Liver (tissue), 9 donors: ENCODE results near the gene PARD3. TPM values are rescaled to one million over a fixed set of nuclear protein-coding genes. Genes with fewer than 3 reads are reported as not detected.

ENCODE experiments used
- DNase-seq: peaks from one replicate; pipeline ENCODE4 v3.0.0-alpha.2; 2017; ENCODE audit warnings: low spot score
- H3K27ac ChIP-seq, 2 donors: one replicate each; pipeline ENCODE4 v1.7.0; 2013; ENCODE audit warnings: inconsistent platforms in 2 of 2, low read length in 2 of 2, control low read depth in 1 of 2, low read depth in 1 of 2, mild to moderate bottlenecking in 1 of 2
- H3K27me3 ChIP-seq, 4 donors: one replicate each; pipeline versions ENCODE4 v1.6.1 to v1.7.0; 2013; ENCODE audit warnings: low read length in 3 of 4, inconsistent platforms in 1 of 4, mild to moderate bottlenecking in 1 of 4, moderate library complexity in 1 of 4; ENCODE audit not compliant: control insufficient read depth in 4 of 4, insufficient read depth in 4 of 4
- H3K36me3 ChIP-seq, 4 donors: one replicate each; pipeline versions ENCODE4 v1.6.1 to v1.7.0; 2013; ENCODE audit warnings: low read length in 3 of 4, mild to moderate bottlenecking in 3 of 4, low read depth in 1 of 4, moderate library complexity in 1 of 4; ENCODE audit not compliant: control insufficient read depth in 4 of 4, insufficient read depth in 3 of 4
- H3K4me1 ChIP-seq, 4 donors: one replicate each; pipeline versions ENCODE4 v1.6.1 to v1.7.0; 2013; ENCODE audit warnings: low read length in 3 of 4, mild to moderate bottlenecking in 3 of 4, moderate library complexity in 1 of 4; ENCODE audit not compliant: control insufficient read depth in 4 of 4, insufficient read depth in 4 of 4
- H3K4me3 ChIP-seq, 3 donors: one replicate each; pipeline versions ENCODE4 v1.6.1 to v1.7.0; 2013; ENCODE audit warnings: low read length in 3 of 3, control low read depth in 1 of 3, low read depth in 1 of 3, mild to moderate bottlenecking in 1 of 3
- H3K9ac ChIP-seq, 2 donors: one replicate each; pipeline ENCODE4 v1.7.0; 2013; ENCODE audit warnings: low read length in 2 of 2, mild to moderate bottlenecking in 2 of 2, moderate library complexity in 2 of 2, control low read depth in 1 of 2, low read depth in 1 of 2
- H3K9me3 ChIP-seq, 4 donors: one replicate each; pipeline versions ENCODE4 v1.6.1 to v1.7.0; 2013; ENCODE audit warnings: low read length in 3 of 4; ENCODE audit not compliant: control insufficient read depth in 4 of 4
- ATF3 ChIP-seq: IDR thresholded peaks from 2 replicates; pipeline ENCODE4 v1.6.1; 2016; ENCODE audit warnings: antibody characterized with exemption
- CTCF ChIP-seq: fragments of 150-350 bp; IDR thresholded peaks from 2 replicates; pipeline ENCODE4 v1.5.1; 2017; ENCODE audit warnings: improper control_type of control experiment, low read depth, low read length; ENCODE audit not compliant: missing input control
- EGR1 ChIP-seq, 2 donors: IDR thresholded peaks; 2 replicates each; pipeline ENCODE4 v1.6.1; 2016 to 2018; ENCODE audit warnings: antibody characterized with exemption in 2 of 2, low read depth in 2 of 2
- FOXA1 ChIP-seq: IDR thresholded peaks from 2 replicates; pipeline ENCODE4 v1.6.1; 2016; ENCODE audit warnings: antibody characterized with exemption
- FOXA2 ChIP-seq: IDR thresholded peaks from 2 replicates; pipeline ENCODE4 v1.6.1; 2016; ENCODE audit warnings: antibody characterized with exemption
- GABPA ChIP-seq, 2 donors: IDR thresholded peaks in 1 of 2; conservative IDR thresholded peaks in 1 of 2; 2 replicates each; pipeline ENCODE4 v1.6.1; 2016; ENCODE audit warnings: antibody characterized with exemption in 2 of 2, mild to moderate bottlenecking in 1 of 2, moderate library complexity in 1 of 2
- HNF4A ChIP-seq, 2 donors: conservative IDR thresholded peaks; 2 replicates each; pipeline ENCODE4 v1.6.1; 2016; ENCODE audit warnings: antibody characterized with exemption in 2 of 2, mild to moderate bottlenecking in 2 of 2
- HNF4G ChIP-seq: IDR thresholded peaks from 2 replicates; pipeline ENCODE4 v1.6.1; 2016; ENCODE audit warnings: antibody characterized with exemption
- JUND ChIP-seq, 2 donors: IDR thresholded peaks; 2 replicates each; pipeline ENCODE4 v1.6.1; 2016; ENCODE audit warnings: antibody characterized with exemption in 2 of 2
- MAX ChIP-seq: IDR thresholded peaks from 2 replicates; pipeline ENCODE4 v1.6.1; 2016; ENCODE audit warnings: antibody characterized with exemption
- NR2F2 ChIP-seq: IDR thresholded peaks from 2 replicates; pipeline ENCODE4 v1.6.1; 2016; ENCODE audit warnings: antibody characterized with exemption
- RAD21 ChIP-seq, 2 donors: IDR thresholded peaks; 2 replicates each; pipeline ENCODE4 v1.6.1; 2016; ENCODE audit warnings: antibody characterized with exemption in 2 of 2, mild to moderate bottlenecking in 2 of 2
- REST ChIP-seq: IDR thresholded peaks from 2 replicates; pipeline ENCODE4 v1.6.1; 2016; ENCODE audit warnings: antibody characterized with exemption, mild to moderate bottlenecking
- RXRA ChIP-seq, 2 donors: IDR thresholded peaks; 2 replicates each; pipeline ENCODE4 v1.6.1; 2017 to 2018; ENCODE audit warnings: antibody characterized with exemption in 2 of 2, mild to moderate bottlenecking in 1 of 2
- SP1 ChIP-seq: IDR thresholded peaks from 2 replicates; pipeline ENCODE4 v1.6.1; 2018; ENCODE audit warnings: antibody characterized with exemption, mild to moderate bottlenecking
- TAF1 ChIP-seq: conservative IDR thresholded peaks from 2 replicates; pipeline ENCODE4 v1.6.1; 2016; ENCODE audit warnings: antibody characterized with exemption, mild to moderate bottlenecking
- YY1 ChIP-seq: IDR thresholded peaks from 2 replicates; pipeline ENCODE4 v1.6.1; 2016; ENCODE audit warnings: antibody characterized with exemption, mild to moderate bottlenecking
- ZBTB33 ChIP-seq: IDR thresholded peaks from 2 replicates; pipeline ENCODE4 v1.6.1; 2016; ENCODE audit warnings: antibody characterized with exemption
- WGBS: extraction: QIAGEN DNeasy Blood & Tissue Kit; methylation state at CpG from one replicate; pipeline ENCODE4 v1.1.7; 2013; 5-methylcytosine and 5-hydroxymethylcytosine counted together
- polyA plus RNA-seq, 2 donors: library from polyadenylated mRNA; stranded (reverse) in 1 of 2; unstranded in 1 of 2; fragments of 200-250 nt in 1 of 2; fragments of >200 nt in 1 of 2; fragmentation: Nextera tagmentation in 1 of 2; extraction: Ambion mirVana in 1 of 2; gene quantifications; one replicate each; pipeline versions ENCODE4 v1.2.1 to v1.2.3, GENCODE V29; 2013 to 2015
- total RNA-seq, 2 donors: library from RNA; depleted of rRNA; stranded (reverse); fragments of >200 nt; gene quantifications; one replicate each; pipeline ENCODE4 v1.2.3, GENCODE V29; 2014
- donor health status: healthy.
- donor health status: healthy.
- donor health status: healthy.
- donor health status: healthy.
- donor health status: healthy.

PARD3 gene
- total and polyA plus RNA-seq, 4 donors: 12.3 to 43.8 (median 13.5) TPM

- H3K27ac ChIP-seq: peak overlapping the region in 1 of 2 donors; percentile 21
- H3K9me3 ChIP-seq: no peaks in the 10 kb centered on the region
- H3K4me3 ChIP-seq: no peak overlapping the region
- TF ChIP-seq GABPA (IDR thresholded peaks at IDR 0.05 in 1 of 2, conservative IDR thresholded peaks at IDR 0.05 in 1 of 2) (no peak), ZBTB33 (no peak), TAF1 (no peak), REST (no peak), RAD21 (IDR thresholded peaks at IDR 0.05) (no peak), RXRA (IDR thresholded peaks at IDR 0.05) (peak; percentile 21 to 25), NR2F2 (no peak), MAX (no peak), ATF3 (no peak), EGR1 (IDR thresholded peaks at IDR 0.05; ENCODE audit: low read depth in 2 of 2) (no peak), SP1 (peak; percentile 36), YY1 (no peak), HNF4A (conservative IDR thresholded peaks at IDR 0.05) (peak in 1 of 2 donors; percentile 10), FOXA1 (no peak), HNF4G (no peak), CTCF (no peak), JUND (IDR thresholded peaks at IDR 0.05) (no peak), FOXA2 (no peak)
- no peak overlapping the region for H3K9ac ChIP-seq
- DNase-seq: no peak
- H3K4me1 ChIP-seq: peaks cover 9 to 16% (median 14%) of the 10 kb centered on the region in 4 donors
- H3K36me3 ChIP-seq: no peaks in the 10 kb centered on the region
- WGBS: 23% methylated on average over 3 of the region's 3 CpGs
- no peaks in the 10 kb centered on the region for H3K27me3 ChIP-seq
Observed at GRCh38 chr10:34781711-34782110, 33.4 kb downstream of the PARD3 start.
